OCI-LY7 (cell line): ENCODE measurements around the gene TUBB3. TPM values are rescaled to one million over a fixed set of nuclear protein-coding genes. Genes with fewer than 3 reads are reported as not detected.

Experiments
- BruUV-seq: library from RNA; stranded (reverse); fragments of 400-500 nt; replicated peaks from 2 replicates; lab custom pipeline; 2021; lab: Mats Ljungman, UMichigan
- CTCF ChIA-PET: fragments of 300-600 bp; sonication (Branson Sonifier 250); formaldehyde crosslinking; loops from one replicate; lab custom pipeline; 2022; ENCODE audit warnings: antibody characterized with exemption; ENCODE audit not compliant: unreplicated experiment; lab: Charles Lee
- POLR2A ChIA-PET: fragments of 300-600 bp; sonication (Branson Sonifier 250); formaldehyde crosslinking; loops from one replicate; lab custom pipeline; 2022; ENCODE audit warnings: antibody characterized with exemption; lab: Charles Lee
- DNase-seq: peaks from one replicate; pipeline ENCODE4 v3.0.0-alpha.2; 2015; ENCODE audit warnings: low spot score
- H2AFZ ChIP-seq: fragments of 200-600 bp; sonication (generic), shearing (Covaris generic); 2 replicates; pipeline ENCODE4 v1.6.1; 2014; ENCODE audit warnings: mild to moderate bottlenecking, antibody characterized with exemption, low read length, moderate library complexity
- H3K27ac ChIP-seq: fragments of 200-600 bp; sonication (generic); 2 replicates; pipeline ENCODE4 v1.5.1; 2014; ENCODE audit warnings: mixed run types, low read depth, mild to moderate bottlenecking, moderate library complexity, low read length, inconsistent platforms; ENCODE audit not compliant: poor library complexity, severe bottlenecking
- H3K36me3 ChIP-seq: fragments of 200-600 bp; sonication (generic); 2 replicates; pipeline ENCODE4 v1.6.1; 2014; ENCODE audit warnings: mild to moderate bottlenecking, antibody characterized with exemption, low read length, moderate library complexity, mixed read lengths; ENCODE audit not compliant: insufficient read depth
- H3K4me1 ChIP-seq: fragments of 200-600 bp; sonication (generic); 2 replicates; pipeline ENCODE4 v1.5.1; 2014; ENCODE audit warnings: mild to moderate bottlenecking, low read length; ENCODE audit not compliant: insufficient read depth, poor library complexity, severe bottlenecking
- H3K4me2 ChIP-seq: fragments of 200-600 bp; sonication (generic); 2 replicates; pipeline ENCODE4 v1.6.1; 2014; ENCODE audit warnings: mild to moderate bottlenecking, low read length
- H3K4me3 ChIP-seq: fragments of 200-600 bp; sonication (generic); 2 replicates; pipeline ENCODE4 v1.5.1; 2014; ENCODE audit warnings: mild to moderate bottlenecking, low read depth, low read length; ENCODE audit not compliant: poor library complexity, severe bottlenecking
- H3K79me2 ChIP-seq: fragments of 200-600 bp; sonication (generic); 2 replicates; pipeline ENCODE4 v1.6.1; 2016; ENCODE audit warnings: low read depth, mild to moderate bottlenecking, low read length, moderate library complexity, mixed read lengths; ENCODE audit not compliant: insufficient read depth
- H3K9me2 ChIP-seq: fragments of 200-600 bp; sonication (generic); 2 replicates; pipeline ENCODE4 v1.6.1; 2016; ENCODE audit warnings: mild to moderate bottlenecking, low read length, mixed read lengths; ENCODE audit not compliant: insufficient read depth
- H3K9me3 ChIP-seq: fragments of 200-600 bp; sonication (generic); 2 replicates; pipeline ENCODE4 v1.6.1; 2014; ENCODE audit warnings: mild to moderate bottlenecking, mixed run types, low read length, mixed read lengths
- H4K20me1 ChIP-seq: fragments of 200-600 bp; sonication (generic); 2 replicates; pipeline ENCODE4 v1.6.1; 2014; ENCODE audit warnings: mild to moderate bottlenecking, antibody characterized with exemption, low read length, moderate library complexity, mixed read lengths; ENCODE audit not compliant: insufficient read depth
- CTCF ChIP-seq: fragments of 200-600 bp; sonication (generic); conservative IDR thresholded peaks from 2 replicates; pipeline ENCODE4 v1.5.1; 2014; ENCODE audit warnings: mild to moderate bottlenecking, antibody characterized with exemption, low read length, moderate library complexity, mixed read lengths
- EZH2phosphoT487 ChIP-seq: fragments of 200-600 bp; sonication (generic); IDR thresholded peaks from 2 replicates; pipeline ENCODE4 v1.6.1; 2018; ENCODE audit warnings: low read depth, borderline replicate concordance, mild to moderate bottlenecking, mixed run types, antibody characterized with exemption, low read length, moderate library complexity, mixed read lengths
- intact Hi-C: fragments of 100-400 bp; cut with micrococcal nuclease; formaldehyde crosslinking; loops from one replicate; pipeline ENCODE4 v1.10.0; 2022; ENCODE audit not compliant: unreplicated experiment
- total RNA-seq, 2 experiments: library from RNA; depleted of rRNA in 1 of 2; stranded (reverse); fragments of >200 nt in 1 of 2; shearing (Covaris generic) in 1 of 2; gene quantifications; 2 replicates each; pipeline ENCODE4 v1.2.3, GENCODE V29; 2014 to 2022

TUBB3 gene
- total RNA-seq, 2 experiments from 2014 or later: 63.7 to 192 TPM

- Histone ChIP-seq H3K9me2 (no peaks in the 10 kb centered on the region), H2AFZ (no peak overlapping the region), H3K9me3 (no peaks in the 10 kb centered on the region), H4K20me1 (no peaks in the 10 kb centered on the region), H3K79me2 (no peaks in the 10 kb centered on the region), H3K4me3 (no peak overlapping the region), H3K4me2 (no peak overlapping the region), H3K27ac (no peak overlapping the region), H3K36me3 (peaks cover 37% of the 10 kb centered on the region), H3K4me1 (peaks cover 27% of the 10 kb centered on the region)
- intact Hi-C loops: no loop called here
- BruUV-seq: no TSS peak
- ChIA-PET POLR2A (interaction anchor here (0.6 kb wide), 1 partner anchor 450 kb away, joined by 3 read pairs; no protein-coding TSS in a partner anchor), CTCF (no interaction called here)
- DNase-seq: no peak
- TF ChIP-seq CTCF (no peak), EZH2phosphoT487 (no peak)
Measured at GRCh38 chr16:89938175-89938885, 15.2 kb downstream of the TUBB3 start.

- TF ChIP-seq EZH2phosphoT487 (no peak), CTCF (no peak)
- Histone ChIP-seq H4K20me1 (no peaks in the 10 kb centered on the region), H3K4me2 (peak overlapping the region; percentile 38), H3K27ac (peak overlapping the region; percentile 59), H3K79me2 (peaks cover 8% of the 10 kb centered on the region), H3K9me3 (no peaks in the 10 kb centered on the region), H3K36me3 (peaks cover 7% of the 10 kb centered on the region), H3K9me2 (no peaks in the 10 kb centered on the region), H2AFZ (peak overlapping the region; percentile 13; the same call in 1 of the 2 replicates), H3K4me1 (peaks cover 73% of the 10 kb centered on the region), H3K4me3 (peak overlapping the region; percentile 4)
- ChIA-PET POLR2A (interaction anchor here (0.8 to 1.6 kb wide), 5 partner anchors 20 to 75 kb away, joined by 3 to 5 read pairs (median 4); no protein-coding TSS in a partner anchor), CTCF (interaction anchor here (1.7 kb wide), 1 partner anchor 9 kb away, joined by 7 read pairs; no protein-coding TSS in a partner anchor)
- intact Hi-C loops: no loop called here
- no TSS peak for BruUV-seq
- peak; percentile 81 for DNase-seq
Measured at GRCh38 chr16:89944773-89945172, 21.6 kb downstream of the TUBB3 start.

- Histone ChIP-seq H4K20me1 (no peaks in the 10 kb centered on the region), H3K9me2 (no peaks in the 10 kb centered on the region), H3K9me3 (no peaks in the 10 kb centered on the region), H2AFZ (no peak overlapping the region), H3K4me1 (peaks cover 79% of the 10 kb centered on the region), H3K27ac (peak overlapping the region; percentile 59), H3K79me2 (peaks cover 16% of the 10 kb centered on the region), H3K4me2 (peak overlapping the region; percentile 38), H3K4me3 (no peak overlapping the region), H3K36me3 (peaks cover 16% of the 10 kb centered on the region)
- no peak for TF ChIP-seq EZH2phosphoT487
- peak; percentile 72 for TF ChIP-seq CTCF
- BruUV-seq: no TSS peak
- DNase-seq: peak; percentile 49
- CTCF ChIA-PET: interaction anchor here (1.7 kb wide), 1 partner anchor 9 kb away, joined by 7 read pairs; no protein-coding TSS in a partner anchor
- intact Hi-C loops: no loop called here
- POLR2A ChIA-PET: interaction anchor here (0.8 to 1.2 kb wide), 2 partner anchors 60 to 67 kb away, joined by 3 to 4 read pairs; no protein-coding TSS in a partner anchor
Measured at GRCh38 chr16:89945654-89946053, 22.5 kb downstream of the TUBB3 start.
